Skin epidermis (tissue), 12 donors: Measurements from ENCODE around the gene SYT12.

Experiments
- H3K27ac ChIP-seq, 21 experiments: fragments of 200-600 bp; sonication (generic) in 11 of 21; one replicate each; pipeline ENCODE4 v1.5.0; 2020; ENCODE audit warnings: mild to moderate bottlenecking in 3 of 21, inconsistent platforms in 2 of 21, moderate library complexity in 2 of 21
- H3K4me3 ChIP-seq, 7 experiments: fragments of 200-600 bp; sonication (generic) in 2 of 7; one replicate each; pipeline ENCODE4 v1.5.0; 2020; ENCODE audit warnings: inconsistent platforms in 2 of 7, mild to moderate bottlenecking in 2 of 7, moderate library complexity in 1 of 7

Gene SYT12

DNA sequence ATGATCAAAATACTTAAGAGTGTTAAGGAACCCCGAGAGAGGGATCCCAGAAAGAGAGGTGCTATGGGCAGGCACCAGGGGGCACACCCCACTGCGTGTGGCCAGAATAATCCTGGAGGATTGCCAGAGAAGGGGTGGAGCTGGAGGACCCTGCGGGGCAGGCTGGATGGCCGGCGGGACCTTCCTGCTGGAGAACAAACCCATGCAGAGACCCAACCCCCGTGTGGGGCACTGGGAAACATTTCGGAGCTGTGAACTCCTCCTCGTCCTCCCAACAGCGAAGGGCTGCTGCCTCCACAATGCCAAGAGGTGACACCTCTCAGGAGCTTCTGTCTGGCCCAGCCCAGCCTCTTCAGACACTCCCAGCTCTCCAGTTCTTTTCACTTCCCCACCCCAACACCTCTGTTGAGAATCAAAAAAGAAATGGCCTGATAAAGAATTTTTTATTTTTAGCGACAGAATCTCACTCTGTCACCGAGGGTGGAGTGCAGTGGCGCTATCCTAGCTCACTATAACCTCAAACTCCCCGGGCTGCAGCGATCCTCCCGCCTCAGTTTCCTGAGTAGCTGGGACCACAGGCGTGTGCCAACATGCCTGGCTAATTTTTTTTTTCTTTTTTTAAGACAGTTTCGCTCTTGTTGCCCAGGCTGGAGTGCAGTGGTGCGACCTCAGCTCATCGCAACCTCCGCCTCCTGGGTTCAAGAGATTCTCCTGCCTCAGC lies 59.3 kb downstream of the SYT12 start:
- Histone ChIP-seq H3K4me3 (no peak overlapping the region), H3K27ac (peak overlapping the region in 7 of 21 experiments; percentile 15 to 67 (median 42))

DNA sequence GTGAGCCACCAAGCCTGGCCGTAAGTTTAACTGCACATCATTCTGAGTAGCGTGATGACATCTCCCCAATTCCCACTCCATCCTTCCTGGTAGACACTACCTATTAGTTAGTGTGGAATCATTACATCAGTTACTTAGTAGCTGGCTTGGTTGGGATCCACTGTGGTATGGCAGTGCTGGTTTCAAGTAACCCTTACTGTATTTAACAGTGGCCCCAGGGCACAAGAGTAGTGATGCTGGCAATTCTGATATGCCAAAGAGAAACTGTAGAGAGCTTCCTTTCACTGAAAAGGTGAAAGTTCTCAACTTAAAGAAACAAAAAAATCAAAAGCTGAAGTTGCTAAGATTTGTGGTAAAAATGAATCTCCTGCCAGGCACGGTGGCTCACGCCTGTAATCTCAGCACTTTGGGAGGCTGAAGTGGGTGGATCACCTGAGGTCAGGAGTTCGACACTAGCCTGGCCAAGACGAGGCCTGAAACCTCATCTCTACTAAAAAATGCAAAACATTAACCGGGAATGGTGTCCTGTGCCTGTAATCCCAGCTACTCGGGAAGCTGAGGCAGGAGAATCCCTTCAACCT lies 60.9 kb downstream of the SYT12 start:
- Histone ChIP-seq H3K27ac (no peak overlapping the region), H3K4me3 (no peak overlapping the region)

DNA sequence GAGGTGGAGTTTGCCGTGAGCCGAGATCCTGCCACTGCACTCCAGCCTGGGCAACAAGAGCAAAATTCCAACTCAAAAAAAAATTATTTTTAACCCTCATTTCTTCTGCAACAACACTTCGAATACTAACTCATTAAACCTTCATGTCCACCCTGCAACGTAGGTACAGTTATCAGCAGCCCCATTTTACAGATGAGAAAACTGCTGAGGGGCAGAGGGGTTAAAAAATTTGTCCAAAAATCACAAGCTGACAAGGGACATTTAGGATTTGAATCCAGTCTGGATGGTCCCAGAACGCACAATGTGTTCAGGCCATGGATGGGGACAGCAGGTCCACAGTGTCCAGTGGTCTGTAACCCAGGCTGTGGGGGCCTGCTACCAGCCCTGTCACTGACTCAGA lies 62.7 kb downstream of the SYT12 start:
- H3K4me3 ChIP-seq: no peak overlapping the region

DNA sequence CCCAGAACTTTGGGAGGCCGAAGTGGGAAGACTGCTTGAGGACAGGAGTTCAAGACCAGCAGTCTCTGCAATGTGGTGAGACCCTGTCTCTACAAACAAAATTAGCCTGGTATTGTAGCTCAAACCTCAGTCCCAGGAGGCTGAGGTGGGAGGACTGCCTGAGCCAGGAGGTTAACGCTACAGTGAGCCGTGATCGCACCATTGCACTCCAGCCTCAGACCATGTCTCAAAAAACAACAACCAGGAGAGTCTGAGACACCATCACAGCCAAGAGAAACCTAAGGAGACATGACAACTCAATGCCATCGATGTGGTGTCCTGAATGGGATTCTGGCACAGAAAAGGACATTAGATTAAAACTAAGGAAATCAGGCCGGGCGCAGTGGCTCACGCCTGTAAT lies 67.8 kb downstream of the SYT12 start:
- H3K4me3 ChIP-seq: no peak overlapping the region

More for the DNA sequence above, 62.7 kb downstream of the SYT12 start:
- no peak overlapping the region for H3K27ac ChIP-seq

DNA sequence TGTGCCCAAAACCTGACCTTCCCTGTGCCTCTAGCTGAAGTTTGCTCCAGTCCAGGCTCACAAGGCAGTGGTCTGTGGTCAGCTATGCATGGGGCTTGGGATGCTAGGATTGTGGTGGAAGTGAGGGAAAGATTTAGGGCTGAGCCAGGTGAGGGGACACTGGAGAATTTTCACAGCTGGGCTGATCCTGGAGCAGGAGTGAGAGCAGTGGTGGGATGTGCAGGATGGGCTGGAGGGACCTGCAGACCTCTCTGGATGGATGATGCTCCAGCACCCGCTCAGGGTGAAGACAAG lies 72.2 kb downstream of the SYT12 start:
- H3K4me3 ChIP-seq: no peak overlapping the region
- no peak overlapping the region for H3K27ac ChIP-seq

More for the DNA sequence above, 67.8 kb downstream of the SYT12 start:
- no peak overlapping the region for H3K27ac ChIP-seq

DNA sequence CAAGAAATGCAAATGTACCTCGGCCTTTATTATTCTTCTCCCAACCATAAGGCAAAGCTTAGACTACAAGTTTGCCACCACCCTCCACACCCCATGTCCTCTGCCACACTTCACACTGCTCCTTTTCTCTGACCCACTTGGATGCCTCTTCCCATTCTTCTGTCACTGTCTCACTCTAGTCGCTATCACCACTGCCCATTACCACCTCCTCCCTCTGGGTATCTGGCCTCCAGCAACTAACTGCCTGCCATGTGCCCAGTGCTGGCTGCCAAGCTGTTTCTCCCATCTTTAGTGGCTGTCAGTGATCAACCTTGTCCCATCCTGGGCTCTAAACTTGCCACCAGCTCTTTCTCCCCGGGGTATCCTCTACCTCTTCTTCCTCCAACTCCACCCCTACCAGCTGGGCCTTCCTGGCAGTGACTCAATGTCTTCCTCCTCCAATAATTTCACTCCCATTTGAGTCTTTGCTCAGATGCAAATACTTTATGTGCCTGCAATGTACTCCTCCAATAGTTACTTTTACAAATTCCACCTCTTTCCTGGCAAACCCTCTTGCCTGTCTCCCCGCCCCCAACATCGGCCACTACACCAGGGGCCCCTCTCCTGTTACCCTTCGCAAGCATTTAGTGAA lies 76.0 kb downstream of the SYT12 start:
- Histone ChIP-seq H3K4me3 (no peak overlapping the region), H3K27ac (no peak overlapping the region)

DNA sequence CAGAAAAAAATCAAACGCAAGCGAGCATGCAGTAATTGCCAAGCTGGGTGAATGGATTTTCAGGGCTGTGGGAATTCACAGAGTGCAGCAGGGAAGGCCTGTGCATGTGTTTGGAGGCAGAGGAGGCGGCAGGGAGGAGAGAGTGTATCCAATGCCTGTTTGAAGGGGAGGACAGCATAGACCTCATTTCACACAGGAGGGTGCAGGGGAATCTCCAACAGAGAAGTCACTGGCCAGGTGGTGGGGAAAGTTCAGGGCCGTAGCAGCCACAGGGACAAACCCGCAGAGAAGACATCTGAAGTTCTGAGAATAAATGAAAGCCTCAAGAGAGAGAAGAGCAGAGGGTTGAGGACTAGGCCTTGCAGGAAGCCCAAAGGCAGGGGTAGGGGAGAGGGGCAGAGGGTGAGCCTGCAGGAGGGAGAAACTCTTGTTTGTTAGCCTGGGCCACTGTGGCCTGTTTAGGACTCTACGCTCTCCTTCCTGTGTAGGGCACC lies 76.9 kb downstream of the SYT12 start:
- H3K4me3 ChIP-seq: no peak overlapping the region
- H3K27ac ChIP-seq: no peak overlapping the region
